C4-2B (cell line): Measurements from ENCODE around the gene KIZ.

Experiments
- CTCF ChIP-seq: fragments of 450-650 bp; conservative IDR thresholded peaks from 2 replicates; pipeline ENCODE4 v1.5.1; 2017; ENCODE audit warnings: mild to moderate bottlenecking
- ZFX ChIP-seq: fragments of 450-650 bp; IDR thresholded peaks from 2 replicates; pipeline ENCODE4 v1.6.1; 2017

- no peak for TF ChIP-seq CTCF
- TF ChIP-seq ZFX, result no peak
Measured at GRCh38 chr20:21159658-21160380, 33.9 kb downstream of the KIZ start.
